Measurements from ENCODE around the gene SESN1.

The SESN1 gene

DNA sequence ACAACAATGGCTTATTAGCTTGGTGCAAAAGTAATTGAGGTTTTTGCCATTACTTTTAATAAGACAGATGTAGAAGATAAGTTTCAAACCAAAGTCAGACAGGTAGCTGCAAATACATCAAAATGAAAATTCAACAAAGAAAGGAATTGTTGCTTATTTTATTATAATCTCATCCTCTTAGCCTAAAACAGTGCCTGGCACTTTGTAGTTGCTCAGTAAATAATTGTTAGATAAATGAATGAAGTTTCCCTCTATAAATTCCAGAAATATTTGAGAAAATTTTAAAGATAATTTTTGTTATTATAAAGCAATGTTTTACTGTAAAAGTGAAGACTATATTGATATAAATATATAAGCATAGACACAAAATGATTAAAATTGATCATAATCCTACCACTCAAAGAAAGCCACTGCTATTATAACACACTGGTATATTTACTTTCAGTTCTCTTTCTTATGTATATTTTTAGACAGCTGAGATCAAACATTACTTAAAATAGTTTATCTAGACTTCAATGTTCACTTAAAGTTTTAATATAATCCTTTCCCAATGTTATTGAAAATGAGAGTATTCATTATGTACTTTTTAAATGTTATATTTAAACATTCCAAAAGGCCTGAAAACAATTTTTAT, 42.5 kb downstream of the SESN1 start:
- DNase-seq (ENCODE audit: low read depth): no peak
- no peak overlapping the region for H3K4me3 ChIP-seq (replicated peaks; ENCODE audit: low read depth, low read length)
- TF ChIP-seq, protein P1, sequence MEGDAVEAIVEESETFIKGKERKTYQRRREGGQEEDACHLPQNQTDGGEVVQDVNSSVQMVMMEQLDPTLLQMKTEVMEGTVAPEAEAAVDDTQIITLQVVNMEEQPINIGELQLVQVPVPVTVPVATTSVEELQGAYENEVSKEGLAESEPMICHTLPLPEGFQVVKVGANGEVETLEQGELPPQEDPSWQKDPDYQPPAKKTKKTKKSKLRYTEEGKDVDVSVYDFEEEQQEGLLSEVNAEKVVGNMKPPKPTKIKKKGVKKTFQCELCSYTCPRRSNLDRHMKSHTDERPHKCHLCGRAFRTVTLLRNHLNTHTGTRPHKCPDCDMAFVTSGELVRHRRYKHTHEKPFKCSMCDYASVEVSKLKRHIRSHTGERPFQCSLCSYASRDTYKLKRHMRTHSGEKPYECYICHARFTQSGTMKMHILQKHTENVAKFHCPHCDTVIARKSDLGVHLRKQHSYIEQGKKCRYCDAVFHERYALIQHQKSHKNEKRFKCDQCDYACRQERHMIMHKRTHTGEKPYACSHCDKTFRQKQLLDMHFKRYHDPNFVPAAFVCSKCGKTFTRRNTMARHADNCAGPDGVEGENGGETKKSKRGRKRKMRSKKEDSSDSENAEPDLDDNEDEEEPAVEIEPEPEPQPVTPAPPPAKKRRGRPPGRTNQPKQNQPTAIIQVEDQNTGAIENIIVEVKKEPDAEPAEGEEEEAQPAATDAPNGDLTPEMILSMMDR (IDR thresholded peaks at IDR 0.05; ENCODE audit: low read length, missing control alignments): no peak

DNA sequence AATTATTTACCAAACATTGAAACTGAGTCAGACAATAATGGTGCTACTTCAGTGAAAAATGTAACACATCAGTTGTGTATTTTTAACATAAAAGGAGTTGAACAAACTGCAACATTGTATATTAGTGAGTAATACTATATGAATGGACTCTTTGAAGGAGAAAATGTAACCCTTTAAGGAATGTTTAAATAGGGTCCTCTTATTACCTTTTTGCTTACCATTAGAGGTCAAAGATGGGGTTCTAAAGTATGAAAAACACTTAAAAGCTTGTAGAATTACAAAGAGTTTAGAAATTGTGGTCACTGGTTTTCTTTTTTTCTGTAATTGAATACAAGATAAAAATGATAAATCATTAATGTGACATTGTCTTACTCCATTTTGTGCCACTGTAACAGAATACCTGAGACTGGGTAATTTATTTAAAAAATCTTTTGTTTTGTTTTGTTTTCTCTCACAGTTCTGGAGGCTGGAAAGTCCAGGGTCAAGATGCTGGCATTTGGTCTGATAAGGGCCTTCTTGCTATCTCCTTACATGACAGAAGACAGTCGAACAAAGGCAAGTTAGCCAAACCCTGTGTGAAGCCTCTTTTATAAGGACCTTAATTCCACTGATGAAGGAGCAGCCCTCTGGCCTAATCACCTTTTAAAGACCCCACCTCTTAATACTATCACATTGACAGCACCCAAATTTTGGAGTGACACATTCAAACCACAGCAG, 43.2 kb downstream of the SESN1 start:
- TF ChIP-seq, protein P1 (IDR thresholded peaks at IDR 0.05; ENCODE audit: low read length, missing control alignments): no peak
- no peak overlapping the region for H3K4me3 ChIP-seq (replicated peaks; ENCODE audit: low read depth, low read length)
- no peak for DNase-seq (ENCODE audit: low read depth)

DNA sequence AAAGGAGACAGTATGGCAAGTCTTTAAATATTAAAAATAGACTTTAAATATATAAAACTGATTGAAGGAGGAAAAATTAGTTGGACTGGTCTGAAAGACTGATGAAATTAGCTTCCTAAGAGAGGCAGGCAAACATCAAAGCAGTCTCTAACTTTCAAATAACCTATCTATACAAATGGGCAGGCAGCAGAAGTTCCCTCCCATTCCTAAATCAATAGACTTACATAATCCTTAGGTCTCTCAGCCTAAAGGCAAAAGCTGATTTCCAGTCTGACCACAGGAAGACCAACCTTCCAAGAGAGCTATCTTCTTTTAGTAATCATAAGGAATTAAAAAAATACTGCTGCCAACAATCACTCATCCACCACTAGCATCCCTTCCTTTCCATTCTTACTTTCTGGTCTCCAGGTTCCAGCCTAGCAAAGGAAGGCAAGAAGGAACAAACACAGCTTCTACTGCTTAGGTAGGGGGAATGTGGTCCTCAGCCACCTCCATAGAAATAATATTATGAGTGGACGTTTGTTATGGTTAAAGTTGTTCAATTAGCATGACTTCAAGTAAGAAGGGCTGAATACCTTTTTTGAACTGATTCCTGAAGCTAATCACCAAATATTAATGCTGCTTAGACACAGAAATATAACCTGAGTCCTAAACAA, 44.1 kb downstream of the SESN1 start:
- no peak for DNase-seq (ENCODE audit: low read depth)
- TF ChIP-seq, protein P1 (IDR thresholded peaks at IDR 0.05; ENCODE audit: low read length, missing control alignments): no peak
- H3K4me3 ChIP-seq (replicated peaks; ENCODE audit: low read depth, low read length): no peak overlapping the region

DNA sequence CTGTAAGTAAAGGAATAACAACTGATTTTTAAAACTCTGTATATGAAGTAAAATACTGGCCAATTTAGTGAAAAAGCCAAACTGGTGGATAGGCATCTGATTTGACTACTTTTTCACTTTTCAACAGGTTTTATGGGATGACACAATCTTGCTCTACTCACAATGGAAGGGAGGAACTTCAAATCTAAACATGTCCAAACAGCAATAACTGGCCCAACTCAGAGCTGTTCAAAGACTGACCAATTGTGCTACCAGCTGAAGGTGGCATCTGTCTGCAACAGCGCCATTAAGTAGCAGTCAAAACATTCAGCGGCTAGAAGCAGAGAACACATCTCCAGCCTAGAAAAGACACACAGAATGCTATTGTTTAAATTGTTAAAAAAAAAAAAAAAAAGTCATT, 44.6 kb downstream of the SESN1 start:
- DNase-seq (ENCODE audit: low read depth): no peak
- TF ChIP-seq, protein P1 (IDR thresholded peaks at IDR 0.05; ENCODE audit: low read length, missing control alignments): no peak
- H3K4me3 ChIP-seq (replicated peaks; ENCODE audit: low read depth, low read length): no peak overlapping the region

DNA sequence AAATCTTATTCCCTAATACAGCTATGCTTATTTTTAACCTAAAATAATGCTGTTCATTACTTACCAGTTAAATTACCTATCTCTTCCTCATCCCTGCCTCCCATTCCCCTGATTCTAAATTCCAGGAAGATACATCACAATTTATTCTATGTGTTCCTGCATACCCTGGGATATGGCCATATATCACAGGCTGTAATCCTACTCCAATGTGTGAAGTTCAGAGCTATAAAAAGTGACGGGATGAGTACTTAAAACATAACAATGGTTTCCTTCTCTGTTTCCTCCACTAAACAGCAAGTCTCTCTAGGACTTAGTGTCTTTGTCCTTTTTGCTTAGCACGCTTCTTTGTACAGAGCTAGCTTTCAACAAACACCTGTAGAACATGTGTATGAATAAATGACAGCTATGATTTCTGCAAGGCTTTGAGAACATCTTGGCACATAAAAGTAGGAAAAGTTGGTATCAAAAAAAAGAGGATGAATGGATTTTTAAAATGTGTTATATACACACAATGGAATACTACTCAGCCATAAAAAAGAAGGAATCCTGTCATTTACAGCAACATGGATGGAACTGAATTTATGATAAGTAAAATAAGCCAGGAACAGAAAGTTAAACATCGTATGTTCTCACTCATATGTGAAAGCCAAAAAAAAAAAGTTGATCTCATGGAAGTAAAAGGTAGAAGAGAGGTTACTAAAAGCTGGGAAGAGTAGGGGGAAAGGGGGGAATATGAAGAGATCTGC, 45.8 kb downstream of the SESN1 start:
- TF ChIP-seq, protein P1 (IDR thresholded peaks at IDR 0.05; ENCODE audit: low read length, missing control alignments): no peak
- no peak overlapping the region for H3K4me3 ChIP-seq (replicated peaks; ENCODE audit: low read depth, low read length)
- DNase-seq (ENCODE audit: low read depth): no peak

DNA sequence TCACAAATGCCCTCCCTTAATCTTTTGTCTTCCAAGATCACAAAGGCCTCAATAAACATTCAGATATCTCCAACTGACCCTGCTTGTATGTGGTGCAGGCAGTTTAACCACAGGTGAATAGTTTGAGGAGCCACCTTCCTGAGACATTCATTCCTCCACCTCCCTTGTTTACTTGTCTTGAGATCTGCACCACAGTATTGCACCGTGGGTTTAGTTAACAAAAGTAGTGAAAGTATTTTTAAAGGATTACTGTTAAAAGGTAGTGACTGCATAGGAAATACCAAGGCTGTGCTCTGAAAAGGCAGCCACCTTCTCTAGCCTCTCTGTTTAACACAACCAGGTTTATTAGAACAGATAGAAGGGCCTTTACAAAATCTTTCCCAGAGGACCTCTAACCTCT, 46.5 kb downstream of the SESN1 start:
- TF ChIP-seq, protein P1 (IDR thresholded peaks at IDR 0.05; ENCODE audit: low read length, missing control alignments): no peak
- no peak overlapping the region for H3K4me3 ChIP-seq (replicated peaks; ENCODE audit: low read depth, low read length)
- DNase-seq (ENCODE audit: low read depth): no peak
